B cell (primary cell): Measurements from ENCODE around the gene CD300LD. TPM values are rescaled to one million over a fixed set of nuclear protein-coding genes. Genes with fewer than 3 reads are reported as not detected.

Experiments
- ATAC-seq: fragments of 200-7000 bp; cut with Tn5 transposase; one replicate; pipeline ENCODE4 v1.10.0; 2021; ENCODE audit warnings: low read depth, mild to moderate bottlenecking, moderate number of reproducible peaks, moderate library complexity
- CTCF ChIA-PET: fragments of 350-600 bp; sonication (Branson Sonifier 250); formaldehyde crosslinking; loops from one replicate; lab custom pipeline; 2021; ENCODE audit warnings: antibody characterized with exemption, inconsistent platforms; lab: Charles Lee
- POLR2A ChIA-PET: fragments of 350-600 bp; sonication (Branson Sonifier 250); formaldehyde crosslinking; loops from one replicate; lab custom pipeline; 2021; ENCODE audit warnings: antibody characterized with exemption; lab: Charles Lee
- DNase-seq: peaks from one replicate; pipeline ENCODE4 v3.0.0; 2013
- H2AFZ ChIP-seq: 2 replicates; pipeline ENCODE4 v1.6.1; 2012; ENCODE audit warnings: mild to moderate bottlenecking, low read depth, low read length; ENCODE audit not compliant: insufficient read depth, poor library complexity, severe bottlenecking
- H3K27ac ChIP-seq, 2 donors: 1 replicate in 1 of 2; 2 replicates in 1 of 2; pipeline ENCODE4 v1.5.1; 2012 to 2013; ENCODE audit warnings: low read length in 2 of 2, mild to moderate bottlenecking in 2 of 2, moderate library complexity in 1 of 2
- H3K27me3 ChIP-seq, 4 experiments: fragments of 200-600 bp in 1 of 4; sonication (generic) in 1 of 4; replicated peaks in 1 of 4; 1 replicate in 2 of 4; 2 replicates in 2 of 4; pipeline versions ENCODE4 v1.6.1 to v1.7.0; 2013 to 2016; ENCODE audit warnings: low read length in 3 of 4, mild to moderate bottlenecking in 2 of 4, mixed read lengths in 1 of 4, moderate library complexity in 1 of 4; ENCODE audit not compliant: insufficient read depth in 4 of 4, control insufficient read depth in 3 of 4; ENCODE audit errors: control extremely low read depth in 1 of 4
- H3K36me3 ChIP-seq, 2 experiments: replicated peaks in 1 of 2; 1 replicate in 1 of 2; 2 replicates in 1 of 2; pipeline versions ENCODE4 v1.6.1 to v1.7.1; 2013; ENCODE audit warnings: low read length in 1 of 2; ENCODE audit not compliant: insufficient read depth in 2 of 2, control insufficient read depth in 1 of 2; ENCODE audit errors: control extremely low read depth in 1 of 2, extremely low read depth in 1 of 2
- H3K4me1 ChIP-seq, 2 donors: fragments of 200-600 bp in 1 of 2; sonication (generic) in 1 of 2; 1 replicate in 1 of 2; 2 replicates in 1 of 2; pipeline versions ENCODE4 v1.5.1 to v1.6.1; 2013 to 2017; ENCODE audit warnings: low read length in 2 of 2; ENCODE audit not compliant: control insufficient read depth in 2 of 2, insufficient read depth in 2 of 2
- H3K4me2 ChIP-seq: replicated peaks from 2 replicates; pipeline ENCODE3; 2012; ENCODE audit warnings: mild to moderate bottlenecking, low read depth, low read length; ENCODE audit not compliant: poor library complexity, severe bottlenecking
- H3K4me3 ChIP-seq, 5 experiments: fragments of 200-600 bp in 1 of 5; sonication (generic) in 1 of 5; 1 replicate in 3 of 5; 2 replicates in 2 of 5; pipeline versions ENCODE4 v1.5.1 to v1.7.0; 2011 to 2016; ENCODE audit warnings: low read length in 4 of 5, mild to moderate bottlenecking in 4 of 5, low read depth in 2 of 5, control low read depth in 1 of 5, moderate library complexity in 1 of 5; ENCODE audit not compliant: insufficient read depth in 1 of 5; ENCODE audit errors: control extremely low read depth in 1 of 5, extremely low read depth in 1 of 5
- H3K79me2 ChIP-seq: fragments of 200-600 bp; sonication (generic); one replicate; pipeline ENCODE4 v1.6.0; 2016; ENCODE audit warnings: low read length; ENCODE audit not compliant: control insufficient read depth, insufficient read depth
- H3K9ac ChIP-seq: fragments of 200-600 bp; sonication (generic); 2 replicates; pipeline ENCODE4 v1.6.1; 2017; ENCODE audit warnings: mild to moderate bottlenecking, low read length, moderate library complexity
- H3K9me3 ChIP-seq, 3 donors: one replicate each; pipeline versions ENCODE4 v1.6.1 to v1.7.1; 2013; ENCODE audit warnings: low read length in 2 of 3; ENCODE audit not compliant: control insufficient read depth in 2 of 3, insufficient read depth in 1 of 3; ENCODE audit errors: control extremely low read depth in 1 of 3
- H4K20me1 ChIP-seq: 2 replicates; pipeline ENCODE4 v1.6.0; 2012; ENCODE audit warnings: mild to moderate bottlenecking, low read length; ENCODE audit not compliant: insufficient read depth, control insufficient read depth, poor library complexity, severe bottlenecking
- H3K27ac Mint-ChIP-seq: one replicate; pipeline ENCODE4 v1.8.0; 2021; ENCODE audit warnings: mixed read lengths
- H3K27me3 Mint-ChIP-seq: one replicate; pipeline ENCODE4 v1.8.0; 2021; ENCODE audit warnings: mixed read lengths
- H3K4me1 Mint-ChIP-seq: one replicate; pipeline ENCODE4 v1.8.0; 2021; ENCODE audit warnings: mixed read lengths
- H3K4me3 Mint-ChIP-seq: one replicate; pipeline ENCODE4 v1.8.0; 2021; ENCODE audit warnings: mixed read lengths
- H3K9me3 Mint-ChIP-seq: one replicate; pipeline ENCODE4 v1.8.0; 2022; ENCODE audit warnings: mixed read lengths; ENCODE audit not compliant: insufficient read depth
- EZH2 ChIP-seq: IDR thresholded peaks from 2 replicates; pipeline ENCODE4 v1.6.1; 2012; ENCODE audit warnings: borderline replicate concordance, low read depth, mild to moderate bottlenecking, moderate library complexity, low read length; ENCODE audit not compliant: insufficient read depth, poor library complexity, severe bottlenecking
- WGBS: methylation state at CpG from one replicate; pipeline ENCODE4 v1.1.5; 2013; ENCODE audit warnings: missing lambda C conversion rate; ENCODE audit not compliant: insufficient coverage; 5-methylcytosine and 5-hydroxymethylcytosine counted together
- intact Hi-C: fragments of 100-400 bp; cut with micrococcal nuclease; formaldehyde crosslinking; loops from one replicate; pipeline ENCODE4 v1.10.0; 2022
- polyA plus RNA-seq: library from polyadenylated mRNA; depleted of rRNA; stranded (reverse); fragments of >200 nt; gene quantifications from 2 replicates; pipeline ENCODE4 v1.2.3, GENCODE V29; 2012
- total RNA-seq, 2 donors: library from RNA; stranded (reverse); fragments of 120-200 nt in 1 of 2; gene quantifications; 1 replicate in 1 of 2; 2 replicates in 1 of 2; pipeline versions ENCODE4 v1.2.3 to v1.2.4, GENCODE V29; 2013 to 2022
- TF ChIP-seq, protein P1 (sequence below): fragments of 200-600 bp; IDR thresholded peaks from one replicate; pipeline ENCODE4 v1.8.0; 2022; ENCODE audit warnings: antibody characterized with exemption, mild to moderate bottlenecking

The CD300LD gene
- total and polyA plus RNA-seq, 2 donors (not counting 1 experiment from before 2014, with no cell fraction given): not detected

DNA sequence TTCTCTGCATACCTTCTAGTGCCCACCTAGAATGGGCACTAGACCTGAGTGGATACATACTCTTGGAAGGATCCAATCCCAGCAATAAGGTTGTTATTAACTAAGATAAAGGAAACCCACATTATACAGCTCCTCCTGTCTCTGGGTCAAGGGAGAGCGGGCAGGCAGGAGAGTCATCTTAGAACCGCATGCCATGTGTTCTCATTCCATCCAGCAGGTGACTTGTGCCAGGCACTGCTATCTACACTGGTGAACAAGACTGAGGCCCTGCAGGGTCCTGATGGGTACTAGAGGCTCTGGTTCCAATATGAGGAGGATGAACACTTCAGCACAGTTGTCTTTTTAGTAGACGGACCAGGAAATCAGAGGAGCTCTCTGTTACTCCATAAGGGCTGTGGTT lies 18.9 kb downstream of the CD300LD start:
- peaks cover 5% of the 10 kb centered on the region for H3K4me1 Mint-ChIP-seq
- Histone ChIP-seq H3K36me3 (no peaks in the 10 kb centered on the region), H3K27me3 (peaks cover 0 to 35% (median 10%) of the 10 kb centered on the region in 4 experiments), H3K79me2 (no peaks in the 10 kb centered on the region), H3K27ac (no peak overlapping the region), H3K9me3 (no peaks in the 10 kb centered on the region), H4K20me1 (no peaks in the 10 kb centered on the region), H2AFZ (no peak overlapping the region), H3K4me2 (no peak overlapping the region), H3K4me1 (peaks cover 0 to 4% of the 10 kb centered on the region in 2 donors), H3K4me3 (no peak overlapping the region), H3K9ac (no peak overlapping the region)
- DNase-seq: no peak
- WGBS: 90% methylated on average over 3 of the region's 3 CpGs
- H3K4me3 Mint-ChIP-seq: no peak overlapping the region
- ChIA-PET POLR2A (no interaction called here), CTCF (no interaction called here)
- H3K27me3 Mint-ChIP-seq: peaks cover 46% of the 10 kb centered on the region
- H3K27ac Mint-ChIP-seq: no peak overlapping the region
- no peak for TF ChIP-seq EZH2
- TF ChIP-seq, protein P1, sequence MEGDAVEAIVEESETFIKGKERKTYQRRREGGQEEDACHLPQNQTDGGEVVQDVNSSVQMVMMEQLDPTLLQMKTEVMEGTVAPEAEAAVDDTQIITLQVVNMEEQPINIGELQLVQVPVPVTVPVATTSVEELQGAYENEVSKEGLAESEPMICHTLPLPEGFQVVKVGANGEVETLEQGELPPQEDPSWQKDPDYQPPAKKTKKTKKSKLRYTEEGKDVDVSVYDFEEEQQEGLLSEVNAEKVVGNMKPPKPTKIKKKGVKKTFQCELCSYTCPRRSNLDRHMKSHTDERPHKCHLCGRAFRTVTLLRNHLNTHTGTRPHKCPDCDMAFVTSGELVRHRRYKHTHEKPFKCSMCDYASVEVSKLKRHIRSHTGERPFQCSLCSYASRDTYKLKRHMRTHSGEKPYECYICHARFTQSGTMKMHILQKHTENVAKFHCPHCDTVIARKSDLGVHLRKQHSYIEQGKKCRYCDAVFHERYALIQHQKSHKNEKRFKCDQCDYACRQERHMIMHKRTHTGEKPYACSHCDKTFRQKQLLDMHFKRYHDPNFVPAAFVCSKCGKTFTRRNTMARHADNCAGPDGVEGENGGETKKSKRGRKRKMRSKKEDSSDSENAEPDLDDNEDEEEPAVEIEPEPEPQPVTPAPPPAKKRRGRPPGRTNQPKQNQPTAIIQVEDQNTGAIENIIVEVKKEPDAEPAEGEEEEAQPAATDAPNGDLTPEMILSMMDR: no peak
- ATAC-seq: no peak
- intact Hi-C loops: no loop called here
- no peaks in the 10 kb centered on the region for H3K9me3 Mint-ChIP-seq

DNA sequence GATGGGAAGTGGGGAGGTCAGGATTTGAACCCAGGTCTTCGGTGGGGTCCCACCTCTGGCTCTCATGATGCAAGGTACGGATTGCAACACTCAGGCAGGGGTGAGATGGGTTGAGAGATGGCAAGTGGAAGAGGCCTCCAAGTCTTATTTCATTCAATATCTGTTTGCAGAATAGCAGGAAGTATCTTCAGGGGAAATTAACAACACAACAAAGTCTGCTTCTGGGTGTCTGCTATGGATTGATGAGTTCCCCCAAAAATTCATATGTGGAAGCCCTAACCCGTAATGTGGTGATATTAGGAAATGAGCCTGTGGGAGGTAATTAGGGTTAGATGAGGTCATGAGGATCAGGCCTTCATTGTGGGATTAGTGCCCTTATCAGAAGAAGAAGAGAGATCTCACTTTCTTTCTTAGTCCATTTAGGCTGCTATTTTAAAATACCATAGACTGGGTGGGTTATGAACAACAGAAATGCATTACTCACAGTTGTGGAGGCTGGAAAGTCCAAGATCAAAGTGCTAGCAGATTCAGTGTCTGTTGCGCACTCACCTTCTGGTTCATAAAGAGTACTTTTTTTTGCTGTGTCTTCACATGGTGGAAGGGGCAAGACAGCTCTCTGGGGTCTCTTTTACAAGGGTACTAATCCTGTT lies 20.3 kb downstream of the CD300LD start:
- H3K4me2 ChIP-seq: no peak overlapping the region
- no peak for ATAC-seq
- H4K20me1 ChIP-seq: no peaks in the 10 kb centered on the region
- CTCF ChIA-PET: interaction anchor here (1.0 to 1.6 kb wide), 2 partner anchors 28 to 60 kb away, joined by 3 read pairs; no protein-coding TSS in a partner anchor
- no peak overlapping the region for H3K27ac ChIP-seq
- intact Hi-C loops: no loop called here
- Mint-ChIP-seq H3K27ac (no peak overlapping the region), H3K4me3 (no peak overlapping the region), H3K9me3 (no peaks in the 10 kb centered on the region), H3K27me3 (peaks cover 48% of the 10 kb centered on the region), H3K4me1 (peaks cover 8% of the 10 kb centered on the region)
- no peaks in the 10 kb centered on the region for H3K36me3 ChIP-seq
- H2AFZ ChIP-seq: no peak overlapping the region
- H3K79me2 ChIP-seq: no peaks in the 10 kb centered on the region
- TF ChIP-seq EZH2: no peak
- TF ChIP-seq, protein P1: no peak
- 86% methylated on average over 1 of the region's 4 CpGs for WGBS
- no peak for DNase-seq
- peaks cover 0 to 49% (median 10%) of the 10 kb centered on the region in 4 experiments for H3K27me3 ChIP-seq
- H3K9me3 ChIP-seq: peaks cover 0 to 3% (median 0%) of the 10 kb centered on the region in 3 donors
- H3K4me3 ChIP-seq: no peak overlapping the region
- POLR2A ChIA-PET: no interaction called here
- H3K4me1 ChIP-seq: peaks cover 9 to 10% of the 10 kb centered on the region in 2 donors
- no peak overlapping the region for H3K9ac ChIP-seq
